GM04504 (cell line): Measurements from ENCODE around the gene PRX.
"Not testable (repeated sequence)": the region's sequence is repeated elsewhere in the genome, so short reads cannot be mapped to it uniquely, and the experiment has no call there.

ENCODE experiments used
- DNase-seq: peaks from one replicate; pipeline ENCODE4 v3.0.0-alpha.2; 2012; ENCODE audit warnings: low read depth

Gene PRX

DNA sequence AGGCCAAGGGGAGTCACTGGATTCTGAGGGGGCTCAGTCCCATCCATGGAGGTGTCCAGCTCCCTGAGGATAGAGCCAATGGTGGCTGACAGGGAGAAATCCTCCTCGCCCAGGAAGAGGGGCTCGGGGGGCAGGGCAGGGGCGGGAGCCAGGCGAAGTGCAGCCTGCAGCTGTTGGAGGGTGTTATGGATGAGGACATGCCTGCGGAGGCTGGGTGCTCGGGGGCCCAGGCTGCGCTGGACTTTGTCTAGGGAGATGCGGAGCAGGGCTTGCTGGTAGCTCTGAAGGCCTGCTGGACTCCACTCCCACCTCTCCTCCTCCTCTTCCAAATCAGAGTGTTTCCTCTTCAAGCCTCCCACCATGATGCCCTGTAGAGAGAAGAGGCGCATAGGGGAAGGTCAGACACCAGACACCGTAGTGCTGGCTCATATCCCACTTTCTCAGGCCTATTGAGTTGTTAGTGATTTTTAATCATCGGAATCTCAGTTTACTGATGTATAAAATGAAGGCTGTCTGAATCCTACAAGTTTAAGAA lies 28.6 kb upstream of the PRX start:
- DNase-seq, result no peak

DNA sequence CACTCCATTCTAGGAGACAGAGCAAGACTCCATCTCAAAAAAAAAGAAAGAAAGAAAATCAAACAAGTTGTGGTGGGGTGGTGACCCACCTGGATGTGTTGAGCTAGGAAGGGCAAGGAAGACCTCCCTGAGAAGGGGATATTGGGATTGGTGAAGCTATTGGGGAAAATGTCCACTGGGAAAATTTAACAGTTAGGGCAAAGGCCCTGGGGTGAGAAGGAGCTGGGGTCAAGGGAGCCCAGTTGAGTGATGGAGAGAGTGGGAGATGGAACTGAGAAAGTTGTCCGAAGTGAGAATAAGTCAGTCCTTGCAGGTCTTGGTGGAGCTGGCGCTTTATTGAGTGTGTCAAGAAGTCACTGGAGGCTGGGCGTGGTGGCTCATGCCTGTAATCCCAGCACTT lies 25.1 kb upstream of the PRX start:
- DNase-seq, result no peak

GRCh38 chr19:40433391-40434216 lies 20.4 kb upstream of the PRX start:
- DNase-seq, result peak; percentile 89

DNA sequence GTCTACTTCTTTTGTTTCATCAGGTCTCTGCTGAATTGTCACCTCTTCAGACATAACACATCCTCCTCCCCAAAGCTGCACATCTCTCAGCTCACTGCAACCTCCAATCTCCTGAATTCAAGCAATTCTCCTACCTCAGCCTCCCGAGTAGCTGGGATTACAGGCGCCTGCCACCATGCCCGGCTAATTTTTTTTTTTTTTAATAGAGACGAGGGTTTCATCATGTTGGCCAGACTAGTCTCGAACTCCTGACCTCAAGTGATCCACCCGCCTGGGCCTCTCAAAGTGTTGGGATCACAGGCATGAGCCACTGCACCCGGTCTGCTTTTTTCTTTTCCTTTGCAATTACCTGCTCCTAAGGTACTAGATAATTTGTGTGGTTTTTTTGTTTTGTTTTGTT lies 19.6 kb upstream of the PRX start:
- DNase-seq, result not testable (repeated sequence)

DNA sequence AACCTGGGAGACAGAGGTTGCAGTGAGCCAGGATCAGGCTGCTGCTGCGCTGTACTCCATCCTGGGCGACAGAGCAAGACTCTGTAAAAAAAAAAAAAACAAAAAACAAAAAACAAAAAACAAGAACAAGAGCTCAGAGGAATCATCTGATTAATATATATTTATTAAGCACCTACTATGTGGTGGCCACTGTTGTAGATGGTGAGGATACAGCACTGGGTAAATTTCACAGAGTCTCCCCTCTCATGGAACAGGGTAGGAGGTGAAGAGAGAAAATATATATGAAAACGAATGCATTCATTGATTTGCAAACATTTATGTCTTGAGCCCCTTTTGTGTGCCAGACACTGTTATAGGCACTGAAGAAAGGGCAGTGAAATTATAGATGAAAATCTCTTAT lies 18.5 kb upstream of the PRX start:
- DNase-seq, result no peak

- not testable (repeated sequence) for DNase-seq
These were observed 17.1 kb upstream of the PRX start for GRCh38 chr19:40430242-40430641.

DNA sequence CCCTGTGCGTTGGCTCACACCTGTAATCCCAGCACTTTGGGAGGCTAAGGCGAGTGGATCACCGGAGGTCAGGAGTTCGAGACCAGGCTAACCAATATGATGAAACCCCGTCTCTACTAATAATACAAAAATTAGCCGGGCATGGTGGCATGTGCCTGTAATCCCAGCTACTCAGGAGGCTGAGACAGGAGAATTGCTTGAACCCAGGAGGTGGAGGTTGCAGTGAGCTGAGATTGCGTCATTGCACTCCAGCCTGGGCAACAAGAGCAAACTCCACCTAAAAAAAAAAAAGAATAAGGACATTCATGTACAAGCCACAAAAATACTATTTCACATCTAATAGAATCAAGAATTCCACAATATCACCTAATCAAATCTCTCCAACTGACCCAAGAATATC lies 15.0 kb upstream of the PRX start:
- DNase-seq, result not testable (repeated sequence)

- DNase-seq, result peak; percentile 98
These were observed 12.5 kb upstream of the PRX start, which contains the start of gene SERTAD1 for GRCh38 chr19:40425450-40426287. SERTAD1 (minus strand) TSS chr19:40425992; CDS start chr19:40423546, 2,446 bp downstream.

GRCh38 chr19:40424637-40425449 lies 11.7 kb upstream of the PRX start:
- DNase-seq, result no peak

- no peak for DNase-seq
These were observed 10.8 kb upstream of the PRX start for GRCh38 chr19:40423938-40424337.

DNA sequence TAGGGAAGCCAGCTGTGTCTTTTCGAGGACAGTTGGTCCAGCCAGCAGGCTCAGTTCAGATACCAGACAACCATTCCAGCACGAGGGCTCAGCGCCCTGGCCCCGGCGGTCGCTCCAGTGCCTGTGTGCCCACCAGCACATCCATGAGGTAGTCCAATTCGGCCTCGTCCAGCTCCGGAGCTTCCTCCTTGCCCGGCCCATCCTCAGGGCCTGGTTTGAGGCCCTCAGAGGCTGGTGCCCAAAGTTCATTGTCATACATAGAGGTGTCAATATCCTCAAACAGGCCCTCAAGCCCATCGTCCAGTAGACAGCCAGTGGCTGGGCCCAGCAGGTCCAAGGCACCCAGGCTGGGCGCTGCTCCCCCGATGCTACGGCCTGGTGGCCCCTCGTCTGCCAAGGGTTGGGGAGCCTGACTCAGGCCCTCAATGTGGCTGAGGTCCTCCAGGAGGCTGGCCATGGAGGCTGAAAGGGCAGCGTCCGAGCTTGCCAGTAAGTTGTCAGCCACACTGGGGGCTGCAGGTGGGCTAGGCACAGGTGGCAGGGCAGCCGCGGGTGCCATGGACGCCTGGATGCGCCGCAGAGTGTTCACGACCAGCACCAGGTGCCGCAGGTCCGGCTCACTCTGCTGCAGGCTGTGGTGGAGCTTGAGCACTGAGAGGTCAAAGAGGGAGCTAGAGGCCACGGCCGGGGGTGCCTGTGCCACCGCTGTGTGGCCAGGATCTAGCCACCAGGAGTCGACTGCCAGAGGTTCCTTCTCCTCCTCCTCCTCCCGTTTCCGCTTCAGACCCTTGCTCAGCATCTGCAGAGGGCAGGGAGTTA lies 9.8 kb upstream of the PRX start:
- DNase-seq, result no peak

DNA sequence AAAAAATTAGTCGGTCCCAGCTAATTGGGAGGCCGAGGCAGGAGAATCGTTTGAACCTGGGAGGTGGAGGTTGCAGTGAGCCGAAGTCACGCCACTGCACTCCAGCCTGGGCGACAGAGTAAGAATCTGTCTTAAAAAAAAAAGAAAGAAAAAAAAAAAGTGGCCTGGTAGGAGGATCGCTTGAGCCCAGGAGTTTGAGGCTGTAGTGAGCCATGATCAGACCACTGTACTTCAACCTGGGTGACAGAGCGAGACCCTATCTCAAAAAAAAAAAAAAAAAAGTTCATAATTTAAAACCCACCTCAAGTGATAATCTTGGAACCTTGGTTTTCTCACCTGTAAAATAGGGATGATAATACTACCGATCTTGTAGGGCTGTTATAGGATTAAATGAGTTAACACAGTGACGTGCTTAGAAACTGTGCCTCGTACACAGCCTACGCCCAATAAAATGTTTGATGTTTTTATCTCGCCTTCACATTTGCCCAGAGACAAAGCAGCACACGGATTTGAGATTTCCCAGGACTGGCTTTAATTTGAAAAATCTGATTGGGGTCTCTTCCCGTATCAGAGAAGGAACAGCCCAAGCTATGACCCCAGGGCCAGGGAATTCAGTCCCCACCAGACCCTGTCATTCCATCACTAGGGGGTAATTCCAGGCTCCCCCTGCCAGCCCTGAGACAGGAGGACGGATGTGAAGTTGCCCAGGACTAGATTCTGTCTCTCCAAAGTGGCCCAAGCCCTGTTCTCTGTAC lies 9.0 kb upstream of the PRX start:
- DNase-seq, result no peak

DNA sequence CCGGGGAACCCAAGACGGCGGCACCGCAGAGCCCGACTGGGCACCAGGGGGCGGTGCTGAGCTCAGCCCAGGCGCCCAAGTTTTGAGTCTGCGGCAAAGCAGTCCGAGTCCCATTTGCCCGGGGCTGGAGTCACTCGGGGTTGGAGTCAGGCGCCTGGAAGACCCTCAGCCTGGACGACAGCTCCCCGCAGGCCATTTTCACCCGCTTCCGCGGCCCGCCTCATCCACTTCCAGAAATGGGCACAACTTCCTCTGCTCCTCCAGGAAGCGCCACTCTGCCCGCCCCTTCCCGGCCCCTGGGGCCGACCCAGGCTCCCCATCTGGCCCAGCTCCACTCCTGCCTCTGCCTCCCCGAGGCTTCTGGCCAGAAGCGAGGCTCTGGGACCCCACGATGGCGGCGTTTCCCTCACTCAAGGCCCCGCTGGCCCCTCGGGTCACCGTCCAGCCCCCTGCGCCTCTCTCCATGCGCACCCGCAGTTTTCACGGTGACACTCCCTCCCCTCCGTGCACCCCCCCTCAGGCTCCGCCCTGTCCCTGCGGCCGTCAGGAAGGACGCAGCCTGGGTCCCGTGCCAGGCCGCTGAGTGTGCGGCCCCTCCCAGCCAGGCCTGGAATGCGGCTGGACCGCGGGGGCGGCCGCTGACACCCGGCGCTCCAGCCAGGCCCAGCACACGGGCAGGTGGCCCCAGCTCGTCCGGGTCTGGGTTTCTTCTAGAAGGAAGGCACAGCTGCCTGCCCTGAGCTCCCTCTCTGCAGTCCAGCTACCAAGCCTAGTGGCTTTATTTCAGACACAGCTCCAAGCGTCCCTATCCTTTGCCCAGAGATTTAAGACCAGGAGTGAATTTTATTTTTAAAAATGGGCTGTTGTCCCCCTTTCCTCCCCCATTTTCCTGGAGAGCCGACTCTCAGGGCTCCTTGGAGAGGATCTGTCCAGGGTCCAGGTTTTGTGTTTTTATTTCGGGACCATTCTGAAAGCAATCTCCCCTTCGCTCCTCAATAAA lies 7.9 kb upstream of the PRX start:
- DNase-seq, result peak; percentile 87

DNA sequence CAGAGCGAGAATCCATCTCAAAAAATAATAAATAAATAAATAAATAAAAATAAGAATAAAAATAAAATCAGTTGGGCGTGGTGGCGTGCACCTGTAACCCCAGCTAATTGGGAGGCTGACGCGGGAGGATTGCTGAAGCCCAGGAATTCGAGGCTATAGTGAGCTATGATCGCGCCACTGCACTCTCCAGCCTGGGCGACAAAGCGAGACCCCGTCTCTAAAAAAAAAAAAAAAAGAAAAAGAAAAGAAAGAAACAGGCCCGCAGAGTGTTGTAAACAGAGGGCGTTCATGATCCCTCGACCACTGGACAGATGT lies 7.2 kb upstream of the PRX start:
- DNase-seq, result no peak

GRCh38 chr19:40419780-40420179 lies 6.6 kb upstream of the PRX start:
- no peak for DNase-seq

- DNase-seq, result no peak
These were observed 6.0 kb upstream of the PRX start for GRCh38 chr19:40419066-40419612.

GRCh38 chr19:40418040-40418439 lies 4.9 kb upstream of the PRX start:
- DNase-seq, result no peak

DNA sequence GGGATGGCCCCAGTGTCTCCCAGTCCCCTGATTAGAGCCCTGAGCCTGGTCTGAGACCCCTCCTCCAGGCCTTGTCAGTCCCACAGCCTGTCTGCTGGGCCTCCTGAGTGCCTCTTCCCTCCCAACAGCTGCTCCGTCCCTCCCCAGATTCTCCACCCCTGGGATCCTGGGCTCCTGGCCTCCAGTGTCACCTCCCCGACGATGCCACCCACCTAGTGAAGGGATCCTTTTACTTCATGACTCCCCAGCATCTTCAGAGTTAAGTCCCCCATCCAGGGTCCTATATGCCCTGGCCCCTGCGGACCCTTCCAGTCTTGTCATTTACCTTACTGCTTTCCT lies 4.4 kb upstream of the PRX start:
- DNase-seq, result no peak
